Suprapubic skin (tissue), 2 donors: ENCODE data around the gene NDUFV3.

ENCODE experiments used
- EP300 ChIP-seq: sonication (generic); formaldehyde crosslinking; IDR thresholded peaks from one replicate; pipeline ENCODE4 v1.6.1; 2017; ENCODE audit warnings: antibody characterized with exemption
- POLR2A ChIP-seq, 2 donors: fragments of 450-650 bp; IDR thresholded peaks; one replicate each; pipeline ENCODE4 v1.6.1; 2017; ENCODE audit warnings: antibody characterized with exemption in 2 of 2, mild to moderate bottlenecking in 2 of 2, moderate library complexity in 2 of 2

DNA sequence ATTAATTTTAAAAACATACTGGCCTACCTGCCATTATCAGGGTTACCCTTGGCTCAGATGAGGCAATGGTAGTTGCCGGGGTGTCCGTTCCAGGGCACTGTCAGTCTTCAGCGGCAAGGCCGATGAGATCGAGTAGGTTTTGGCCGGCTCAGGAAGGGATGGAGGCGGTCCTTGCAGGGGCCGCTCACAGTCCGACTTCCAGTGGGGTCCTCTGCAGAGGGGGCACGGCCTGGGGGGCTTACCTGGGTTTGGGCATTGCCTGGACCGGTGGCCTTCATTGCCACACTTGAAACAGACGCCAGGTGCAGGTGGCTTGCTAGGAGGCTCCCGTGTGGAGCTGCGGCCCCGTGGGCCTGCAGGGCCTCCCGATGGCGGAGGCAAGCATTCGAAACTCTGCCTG, 29.8 kb downstream of the NDUFV3 start:
- TF ChIP-seq POLR2A (IDR thresholded peaks at IDR 0.05) (no peak), EP300 (no peak)
